ENCODE data around the gene CTXND1. TPM values are rescaled to one million over a fixed set of nuclear protein-coding genes. Genes with fewer than 3 reads are reported as not detected.

CTXND1 gene
- total and polyA plus RNA-seq, 2 experiments from 2014 or later: not detected

GRCh38 chr15:80283531-80283930 lies 31.5 kb upstream of the CTXND1 start:
- Histone ChIP-seq H3K4me1 (ENCODE audit: insufficient read depth) (no peaks in the 10 kb centered on the region), H3F3A (ENCODE audit: insufficient read depth) (no peaks in the 10 kb centered on the region), H3K4me3 (no peak overlapping the region), H3K36me3 (ENCODE audit: low read depth) (no peaks in the 10 kb centered on the region), H4K20me1 (ENCODE audit: insufficient read depth) (no peaks in the 10 kb centered on the region), H3K27ac (no peak overlapping the region), H3K4me2 (ENCODE audit: unreplicated experiment) (no peak overlapping the region), H3K9me3 (ENCODE audit: low read depth) (no peaks in the 10 kb centered on the region), H3K9me2 (ENCODE audit: insufficient read depth) (no peaks in the 10 kb centered on the region), H3K27me3 (replicated peaks; ENCODE audit: insufficient read depth) (peaks cover 25% of the 10 kb centered on the region), H3K9ac (no peak overlapping the region), H2AFZ (no peak overlapping the region), H3K79me2 (ENCODE audit: insufficient read depth) (no peaks in the 10 kb centered on the region)
- no peak for TF ChIP-seq EZH2phosphoT487 (IDR thresholded peaks at IDR 0.05; ENCODE audit: insufficient read depth, low read depth)
- no peak for TF ChIP-seq EZH2 (IDR thresholded peaks at IDR 0.05; ENCODE audit: insufficient read depth, poor library complexity, severe bottlenecking)
- DNase-seq: no peak
- in situ Hi-C loops (cut with MboI): no loop called here
- WGBS, 2 experiments (ENCODE audit: low coverage in 1 of 2, low lambda C conversion rate in 2 of 2, missing lambda C conversion rate in 2 of 2): 29 to 32% methylated on average over 3 of the region's 3 CpGs

GRCh38 chr15:80277147-80277546 lies 25.1 kb upstream of the CTXND1 start:
- no peak overlapping the region for H3K4me3 ChIP-seq
- H3K4me2 ChIP-seq (ENCODE audit: unreplicated experiment): no peak overlapping the region
- in situ Hi-C loops (cut with MboI): no loop called here
- no peaks in the 10 kb centered on the region for H3K9me2 ChIP-seq (ENCODE audit: insufficient read depth)
- no peaks in the 10 kb centered on the region for H3K9me3 ChIP-seq (ENCODE audit: low read depth)
- H3K27me3 ChIP-seq (replicated peaks; ENCODE audit: insufficient read depth): peaks cover 7% of the 10 kb centered on the region
- 46 to 62% methylated on average over 6 of the region's 6 CpGs for WGBS, 2 experiments (ENCODE audit: low coverage in 1 of 2, low lambda C conversion rate in 2 of 2, missing lambda C conversion rate in 2 of 2)
- TF ChIP-seq EZH2phosphoT487 (IDR thresholded peaks at IDR 0.05; ENCODE audit: insufficient read depth, low read depth) (no peak), EZH2 (IDR thresholded peaks at IDR 0.05; ENCODE audit: insufficient read depth, poor library complexity, severe bottlenecking) (no peak)
- DNase-seq: no peak
- H3K27ac ChIP-seq: no peak overlapping the region
- H3K79me2 ChIP-seq (ENCODE audit: insufficient read depth): no peaks in the 10 kb centered on the region
- no peak overlapping the region for H2AFZ ChIP-seq
- no peaks in the 10 kb centered on the region for H4K20me1 ChIP-seq (ENCODE audit: insufficient read depth)
- H3K4me1 ChIP-seq (ENCODE audit: insufficient read depth): no peaks in the 10 kb centered on the region
- no peak overlapping the region for H3K9ac ChIP-seq
- no peaks in the 10 kb centered on the region for H3F3A ChIP-seq (ENCODE audit: insufficient read depth)
- H3K36me3 ChIP-seq (ENCODE audit: low read depth): no peaks in the 10 kb centered on the region

- 57 to 59% methylated on average over 3 of the region's 3 CpGs for WGBS, 2 experiments (ENCODE audit: low coverage in 1 of 2, low lambda C conversion rate in 2 of 2, missing lambda C conversion rate in 2 of 2)
- Histone ChIP-seq H3K79me2 (ENCODE audit: insufficient read depth) (no peaks in the 10 kb centered on the region), H3K27me3 (replicated peaks; ENCODE audit: insufficient read depth) (peaks cover 7% of the 10 kb centered on the region), H3K4me3 (no peak overlapping the region), H3K4me1 (ENCODE audit: insufficient read depth) (no peaks in the 10 kb centered on the region), H3K36me3 (ENCODE audit: low read depth) (no peaks in the 10 kb centered on the region), H2AFZ (no peak overlapping the region), H3K27ac (no peak overlapping the region), H3K9ac (no peak overlapping the region), H3K4me2 (ENCODE audit: unreplicated experiment) (no peak overlapping the region), H3K9me3 (ENCODE audit: low read depth) (no peaks in the 10 kb centered on the region), H3K9me2 (ENCODE audit: insufficient read depth) (no peaks in the 10 kb centered on the region), H4K20me1 (ENCODE audit: insufficient read depth) (no peaks in the 10 kb centered on the region), H3F3A (ENCODE audit: insufficient read depth) (no peaks in the 10 kb centered on the region)
- TF ChIP-seq EZH2phosphoT487 (IDR thresholded peaks at IDR 0.05; ENCODE audit: insufficient read depth, low read depth): no peak
- no peak for TF ChIP-seq EZH2 (IDR thresholded peaks at IDR 0.05; ENCODE audit: insufficient read depth, poor library complexity, severe bottlenecking)
- peak; percentile 47 for DNase-seq
- in situ Hi-C loops (cut with MboI): no loop called here
These were observed 23.9 kb upstream of the CTXND1 start for GRCh38 chr15:80275961-80276360.

- Histone ChIP-seq H3K79me2 (ENCODE audit: insufficient read depth) (no peaks in the 10 kb centered on the region), H3K27me3 (replicated peaks; ENCODE audit: insufficient read depth) (peaks cover 7% of the 10 kb centered on the region)
These were observed 23.0 kb upstream of the CTXND1 start for GRCh38 chr15:80274996-80275395.

GRCh38 chr15:80274554-80274953 lies 22.5 kb upstream of the CTXND1 start:
- Histone ChIP-seq H3F3A (ENCODE audit: insufficient read depth) (no peaks in the 10 kb centered on the region), H3K9me3 (ENCODE audit: low read depth) (no peaks in the 10 kb centered on the region), H3K27me3 (replicated peaks; ENCODE audit: insufficient read depth) (peaks cover 7% of the 10 kb centered on the region), H3K4me1 (ENCODE audit: insufficient read depth) (no peaks in the 10 kb centered on the region), H3K79me2 (ENCODE audit: insufficient read depth) (no peaks in the 10 kb centered on the region), H3K4me2 (ENCODE audit: unreplicated experiment) (no peak overlapping the region), H3K9me2 (ENCODE audit: insufficient read depth) (no peaks in the 10 kb centered on the region), H4K20me1 (ENCODE audit: insufficient read depth) (no peaks in the 10 kb centered on the region), H2AFZ (no peak overlapping the region), H3K9ac (no peak overlapping the region), H3K4me3 (no peak overlapping the region), H3K27ac (no peak overlapping the region), H3K36me3 (ENCODE audit: low read depth) (no peaks in the 10 kb centered on the region)
- DNase-seq: no peak
- 52% methylated on average over 3 of the region's 3 CpGs for WGBS, 2 experiments (ENCODE audit: low coverage in 1 of 2, low lambda C conversion rate in 2 of 2, missing lambda C conversion rate in 2 of 2)
- TF ChIP-seq EZH2 (IDR thresholded peaks at IDR 0.05; ENCODE audit: insufficient read depth, poor library complexity, severe bottlenecking) (no peak), EZH2phosphoT487 (IDR thresholded peaks at IDR 0.05; ENCODE audit: insufficient read depth, low read depth) (no peak)
- in situ Hi-C loops (cut with MboI): no loop called here

More at GRCh38 chr15:80274996-80275395, 23.0 kb upstream of the CTXND1 start:
- Histone ChIP-seq H3K9me2 (ENCODE audit: insufficient read depth) (no peaks in the 10 kb centered on the region), H3K4me1 (ENCODE audit: insufficient read depth) (no peaks in the 10 kb centered on the region), H3K9ac (no peak overlapping the region), H2AFZ (no peak overlapping the region), H3K36me3 (ENCODE audit: low read depth) (no peaks in the 10 kb centered on the region), H4K20me1 (ENCODE audit: insufficient read depth) (no peaks in the 10 kb centered on the region), H3K9me3 (ENCODE audit: low read depth) (no peaks in the 10 kb centered on the region), H3K27ac (no peak overlapping the region), H3F3A (ENCODE audit: insufficient read depth) (no peaks in the 10 kb centered on the region), H3K4me3 (no peak overlapping the region), H3K4me2 (ENCODE audit: unreplicated experiment) (no peak overlapping the region)
- TF ChIP-seq EZH2phosphoT487 (IDR thresholded peaks at IDR 0.05; ENCODE audit: insufficient read depth, low read depth): no peak
- no peak for TF ChIP-seq EZH2 (IDR thresholded peaks at IDR 0.05; ENCODE audit: insufficient read depth, poor library complexity, severe bottlenecking)
- in situ Hi-C loops (cut with MboI): no loop called here
- 61 to 69% methylated on average over 1 of the region's 1 CpG for WGBS, 2 experiments (ENCODE audit: low coverage in 1 of 2, low lambda C conversion rate in 2 of 2, missing lambda C conversion rate in 2 of 2)
- no peak for DNase-seq

All from GM23248 (cell line).